Activated T-helper 2 cell treated with anti-CD3 and anti-CD28 coated beads, Interferon-gamma antibody, Interleukin-2, Interleukin-4, amounts not matched to agents 10 μg/mL and 5 μg/mL and 100 μg/mL, durations not matched to agents 14 hours and 24 hours and 36 hours (primary cell): ENCODE results near the gene DAB1. TPM values are rescaled to one million over a fixed set of nuclear protein-coding genes. Genes with fewer than 3 reads are reported as not detected.

ENCODE experiments used
- DNase-seq: peaks from one replicate; pipeline ENCODE4 v3.0.0; 2021; ENCODE audit warnings: low spot score
- H3K27ac Mint-ChIP-seq: one replicate; pipeline ENCODE4 v1.8.0; 2021; ENCODE audit warnings: mixed read lengths
- H3K27me3 Mint-ChIP-seq: one replicate; pipeline ENCODE4 v1.8.0; 2021; ENCODE audit warnings: low read depth, mixed read lengths
- H3K36me3 Mint-ChIP-seq: one replicate; pipeline ENCODE4 v1.8.0; 2021; ENCODE audit warnings: low read depth, mixed read lengths
- H3K4me1 Mint-ChIP-seq: one replicate; pipeline ENCODE4 v1.8.0; 2021; ENCODE audit warnings: low read depth, mixed read lengths
- H3K4me3 Mint-ChIP-seq: one replicate; pipeline ENCODE4 v1.8.0; 2021; ENCODE audit warnings: low read depth, mild to moderate bottlenecking, moderate library complexity, mixed read lengths
- H3K9me3 Mint-ChIP-seq: one replicate; pipeline ENCODE4 v1.8.0; 2021; ENCODE audit warnings: mixed read lengths
- intact Hi-C: fragments of 100-400 bp; cut with micrococcal nuclease; formaldehyde crosslinking; loops from one replicate; pipeline ENCODE4 v1.15.1; 2023
- total RNA-seq: library from RNA; stranded (reverse); gene quantifications from 2 replicates; pipeline ENCODE4 v1.2.3, GENCODE V29; 2022

The DAB1 gene
- total RNA-seq, 1 donor from 2014 or later = not detected

DNA sequence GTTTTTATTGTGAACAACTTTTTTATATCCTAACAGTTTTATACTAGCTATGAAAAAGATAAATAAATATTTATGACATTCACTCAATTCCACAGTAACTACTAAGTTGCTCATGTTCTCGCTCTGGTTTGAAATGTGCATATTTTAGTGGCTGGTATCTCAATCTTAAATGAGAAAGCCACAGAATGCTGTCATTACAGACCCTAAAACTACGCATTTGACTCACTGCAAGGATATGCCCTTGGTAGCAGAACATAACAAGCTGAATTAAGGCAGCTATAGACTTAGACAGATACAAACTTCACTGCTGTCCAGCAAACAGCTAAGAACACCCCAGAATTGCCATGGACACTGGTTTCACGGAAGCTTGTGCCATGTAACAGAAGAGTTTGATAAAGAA lies 19.0 kb downstream of the DAB1 start:
- no peaks in the 10 kb centered on the region for H3K4me1 Mint-ChIP-seq
- no peaks in the 10 kb centered on the region for H3K9me3 Mint-ChIP-seq

DNA sequence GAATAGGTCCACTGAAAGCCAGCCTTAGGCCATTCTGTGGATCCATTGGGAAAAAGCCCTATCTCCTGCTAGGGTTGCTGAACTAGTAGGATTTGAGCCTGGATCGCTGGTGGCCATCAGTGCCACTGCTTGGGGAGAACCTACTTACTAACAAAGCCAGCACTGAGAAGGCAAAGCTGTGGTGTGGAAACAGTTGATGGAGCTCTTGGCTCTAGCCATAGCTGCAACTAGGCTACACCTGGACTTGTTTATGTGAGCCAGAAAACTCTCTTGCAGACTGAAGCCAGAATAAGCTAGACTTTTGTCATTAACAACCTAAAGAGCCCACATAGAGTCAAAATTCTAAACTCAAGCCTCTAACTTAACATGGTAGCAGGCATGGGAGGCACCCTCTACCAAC lies 20.7 kb downstream of the DAB1 start:
- Mint-ChIP-seq H3K36me3 (no peaks in the 10 kb centered on the region), H3K4me1 (no peaks in the 10 kb centered on the region), H3K27me3 (no peaks in the 10 kb centered on the region), H3K4me3 (no peak overlapping the region), H3K9me3 (no peaks in the 10 kb centered on the region), H3K27ac (no peak overlapping the region)
- no peak for DNase-seq
- intact Hi-C loops = no loop called here

More for the DNA sequence above, 19.0 kb downstream of the DAB1 start:
- DNase-seq = no peak
- Mint-ChIP-seq H3K36me3 (no peaks in the 10 kb centered on the region), H3K27ac (no peak overlapping the region), H3K27me3 (no peaks in the 10 kb centered on the region), H3K4me3 (no peak overlapping the region)
- intact Hi-C loops = no loop called here

DNA sequence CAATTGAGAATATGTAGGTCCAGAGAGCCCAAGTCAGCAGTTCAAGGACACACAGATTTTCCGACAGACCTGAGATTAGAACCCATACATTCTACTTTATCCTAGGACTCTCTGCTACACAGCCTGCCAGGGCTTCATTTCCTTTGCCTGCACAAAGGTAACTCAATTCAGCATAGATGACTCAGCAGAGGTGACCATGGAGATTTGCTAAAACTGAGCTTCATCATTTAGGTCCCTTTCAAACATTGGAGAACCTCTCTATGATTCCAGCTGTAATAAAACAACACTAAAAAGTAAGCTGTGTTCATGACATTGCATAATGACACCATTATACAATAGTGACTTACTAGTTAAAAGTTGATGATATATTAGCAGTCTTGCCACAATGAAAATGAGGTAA lies 22.2 kb downstream of the DAB1 start:
- intact Hi-C loops = no loop called here
- H3K27ac Mint-ChIP-seq = no peak overlapping the region
- no peaks in the 10 kb centered on the region for H3K36me3 Mint-ChIP-seq

DNA sequence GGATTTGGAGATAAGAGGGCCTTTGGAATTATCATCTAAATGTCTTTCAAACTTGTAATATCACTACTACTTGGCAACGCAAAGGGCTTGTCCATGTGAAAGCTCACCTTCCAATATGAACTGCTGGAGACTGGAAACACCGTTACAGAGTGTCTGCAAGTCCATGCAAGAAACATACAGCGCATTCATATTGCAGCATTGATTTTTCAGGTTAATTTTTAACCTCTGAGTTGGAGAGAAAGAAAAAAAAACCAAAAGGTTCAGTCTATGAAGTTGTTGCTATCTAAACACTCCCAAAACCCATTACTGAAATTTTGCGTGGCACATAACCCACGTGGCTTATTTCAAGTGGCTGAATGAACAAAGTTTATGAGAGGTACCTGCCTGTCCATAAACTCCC lies 23.8 kb downstream of the DAB1 start:
- H3K4me1 Mint-ChIP-seq = no peaks in the 10 kb centered on the region
- DNase-seq = no peak
- H3K27ac Mint-ChIP-seq = no peak overlapping the region
- H3K36me3 Mint-ChIP-seq = no peaks in the 10 kb centered on the region
- intact Hi-C loops = no loop called here
- no peaks in the 10 kb centered on the region for H3K9me3 Mint-ChIP-seq
- H3K4me3 Mint-ChIP-seq = no peak overlapping the region
- no peaks in the 10 kb centered on the region for H3K27me3 Mint-ChIP-seq

More for the DNA sequence above, 22.2 kb downstream of the DAB1 start:
- no peaks in the 10 kb centered on the region for H3K9me3 Mint-ChIP-seq
- H3K4me1 Mint-ChIP-seq = no peaks in the 10 kb centered on the region
- H3K4me3 Mint-ChIP-seq = no peak overlapping the region
- DNase-seq = no peak
- H3K27me3 Mint-ChIP-seq = no peaks in the 10 kb centered on the region

DNA sequence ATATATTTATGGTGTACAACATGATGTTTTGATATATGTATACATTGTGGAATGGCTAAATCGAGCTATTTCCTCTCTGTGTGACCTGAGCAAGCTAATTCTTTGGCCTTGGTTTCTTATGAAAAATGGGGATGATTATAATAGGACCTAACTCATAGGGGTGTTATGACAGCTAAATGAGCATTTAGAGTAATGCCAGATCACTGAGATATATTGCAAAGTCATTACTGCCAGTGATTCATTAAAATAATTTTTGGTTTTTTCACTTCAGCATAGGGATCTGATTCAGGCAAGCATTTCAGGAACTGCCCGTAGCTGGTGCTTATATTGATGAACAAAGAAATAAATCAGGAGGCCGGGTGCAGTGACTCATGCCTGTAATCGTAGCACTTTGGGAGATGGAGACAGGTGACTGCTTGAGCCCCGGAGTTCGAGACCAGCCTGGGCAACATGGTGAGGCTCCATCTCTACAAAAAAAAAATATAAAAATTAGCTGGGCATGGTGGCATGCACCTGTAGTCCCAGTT lies 30.7 kb downstream of the DAB1 start:
- no peak for DNase-seq
- Mint-ChIP-seq H3K4me1 (no peaks in the 10 kb centered on the region), H3K36me3 (no peaks in the 10 kb centered on the region), H3K27me3 (no peaks in the 10 kb centered on the region), H3K27ac (no peak overlapping the region), H3K4me3 (no peak overlapping the region), H3K9me3 (no peaks in the 10 kb centered on the region)
- intact Hi-C loops = no loop called here

DNA sequence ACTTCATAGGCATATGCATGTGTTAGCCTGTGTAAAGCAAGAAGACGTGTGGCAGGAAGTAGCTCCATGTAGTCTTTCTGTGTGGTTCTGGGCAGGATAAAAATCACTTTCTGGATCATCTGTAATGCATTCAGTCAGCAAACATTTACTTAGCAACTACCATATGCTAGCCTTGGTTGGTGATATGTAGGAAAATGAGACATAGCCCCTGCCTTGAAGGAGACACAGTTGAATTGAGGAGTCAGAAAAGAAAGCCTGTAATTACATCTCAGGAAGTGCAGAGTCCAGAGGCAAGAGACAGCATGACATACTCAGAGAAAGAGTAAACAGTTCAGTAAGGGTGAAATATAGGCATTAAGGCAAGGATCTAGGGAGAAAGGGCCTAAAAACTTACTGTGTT lies 38.5 kb downstream of the DAB1 start:
- H3K4me1 Mint-ChIP-seq = no peaks in the 10 kb centered on the region
- H3K4me3 Mint-ChIP-seq = no peak overlapping the region
- intact Hi-C loops = no loop called here
- H3K9me3 Mint-ChIP-seq = no peaks in the 10 kb centered on the region
- H3K27ac Mint-ChIP-seq = no peak overlapping the region
- no peaks in the 10 kb centered on the region for H3K27me3 Mint-ChIP-seq
- H3K36me3 Mint-ChIP-seq = no peaks in the 10 kb centered on the region
- no peak for DNase-seq

DNA sequence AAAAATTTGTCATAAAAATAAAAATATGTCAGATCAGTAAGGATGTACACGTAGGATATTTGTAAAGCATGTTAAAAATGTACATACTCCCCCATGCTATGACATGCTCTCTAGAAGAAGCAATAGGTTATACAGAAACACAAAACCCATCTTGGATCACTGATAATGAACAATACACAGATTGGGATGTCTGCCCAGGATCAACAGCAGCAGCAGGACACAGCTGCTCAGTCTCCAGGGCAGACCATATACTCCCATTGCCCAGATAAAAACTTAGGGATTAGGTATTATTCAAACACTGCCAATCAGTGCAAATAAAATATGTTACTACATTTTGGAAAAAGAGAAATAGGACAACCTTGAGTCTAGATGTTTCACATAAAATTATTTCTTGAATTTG lies 39.0 kb downstream of the DAB1 start:
- Mint-ChIP-seq H3K9me3 (no peaks in the 10 kb centered on the region), H3K4me1 (no peaks in the 10 kb centered on the region), H3K4me3 (no peak overlapping the region), H3K36me3 (no peaks in the 10 kb centered on the region), H3K27ac (no peak overlapping the region), H3K27me3 (no peaks in the 10 kb centered on the region)
- intact Hi-C loops = no loop called here
- DNase-seq = no peak

DNA sequence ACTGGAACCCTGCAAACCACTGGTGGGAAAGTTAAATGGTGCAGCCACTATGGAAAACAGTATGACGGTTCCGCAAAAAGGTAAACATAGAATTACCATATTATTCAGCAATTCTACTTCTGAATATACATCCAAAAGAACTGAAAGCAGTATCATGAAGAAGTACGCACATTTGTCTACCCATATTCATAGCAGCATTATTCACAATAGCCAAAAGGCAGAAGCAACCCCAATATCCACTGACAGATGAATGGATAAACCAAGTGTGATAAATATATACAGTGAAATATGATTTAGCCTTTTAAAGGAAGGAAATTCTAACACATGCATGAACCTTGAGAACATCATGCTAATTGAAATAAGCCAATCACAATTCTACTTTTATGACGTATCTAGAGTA lies 39.6 kb downstream of the DAB1 start:
- no peaks in the 10 kb centered on the region for H3K27me3 Mint-ChIP-seq
- H3K27ac Mint-ChIP-seq = no peak overlapping the region
- intact Hi-C loops = no loop called here
- no peaks in the 10 kb centered on the region for H3K9me3 Mint-ChIP-seq
- no peak for DNase-seq
- no peaks in the 10 kb centered on the region for H3K4me1 Mint-ChIP-seq
- no peaks in the 10 kb centered on the region for H3K36me3 Mint-ChIP-seq
- no peak overlapping the region for H3K4me3 Mint-ChIP-seq

DNA sequence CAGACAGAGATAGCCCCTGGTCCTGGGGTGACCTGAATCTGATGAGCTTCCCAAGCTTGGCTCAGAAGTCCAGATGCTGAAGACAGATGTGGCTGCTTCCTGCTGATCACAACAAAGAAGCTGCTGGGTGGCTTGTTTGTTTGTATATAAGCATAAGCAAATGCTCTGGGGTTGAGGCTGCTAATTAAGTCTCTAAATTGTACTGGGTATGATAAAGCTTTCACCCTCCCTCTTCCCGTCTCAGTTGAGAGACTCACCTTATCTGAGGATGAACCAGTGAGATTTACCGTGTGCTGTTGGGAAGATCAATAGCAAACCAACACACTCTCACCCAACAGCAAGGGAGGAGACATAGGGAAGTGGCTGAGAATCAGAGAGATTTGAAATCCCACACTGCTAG lies 42.0 kb downstream of the DAB1 start:
- no peaks in the 10 kb centered on the region for H3K9me3 Mint-ChIP-seq
- intact Hi-C loops = no loop called here
- H3K27ac Mint-ChIP-seq = no peak overlapping the region
- no peak overlapping the region for H3K4me3 Mint-ChIP-seq
- no peaks in the 10 kb centered on the region for H3K4me1 Mint-ChIP-seq
- H3K36me3 Mint-ChIP-seq = no peaks in the 10 kb centered on the region
- H3K27me3 Mint-ChIP-seq = no peaks in the 10 kb centered on the region
- no peak for DNase-seq

DNA sequence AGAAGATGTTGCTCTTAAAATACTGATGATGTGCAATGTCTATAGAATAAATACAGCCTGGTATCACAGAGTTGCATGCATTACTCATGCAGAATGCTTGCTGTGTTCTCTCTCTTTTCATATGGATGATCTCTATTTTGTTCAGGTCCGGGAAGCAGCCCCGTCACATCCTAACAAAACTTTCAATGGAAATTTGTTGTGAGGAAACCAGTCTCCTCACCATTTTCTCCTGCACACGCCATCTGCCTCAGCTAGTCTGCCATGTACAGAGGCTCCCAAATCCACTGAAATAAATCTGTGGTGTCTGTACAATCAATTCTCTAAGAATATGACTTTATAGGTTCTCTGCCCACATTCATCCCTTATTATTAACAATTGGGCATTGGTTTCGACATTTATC lies 42.4 kb downstream of the DAB1 start:
- H3K9me3 Mint-ChIP-seq = no peaks in the 10 kb centered on the region
- H3K4me3 Mint-ChIP-seq = no peak overlapping the region
- H3K36me3 Mint-ChIP-seq = no peaks in the 10 kb centered on the region
- intact Hi-C loops = no loop called here
- H3K27ac Mint-ChIP-seq = no peak overlapping the region
- no peaks in the 10 kb centered on the region for H3K27me3 Mint-ChIP-seq
- no peaks in the 10 kb centered on the region for H3K4me1 Mint-ChIP-seq
- DNase-seq = no peak

DNA sequence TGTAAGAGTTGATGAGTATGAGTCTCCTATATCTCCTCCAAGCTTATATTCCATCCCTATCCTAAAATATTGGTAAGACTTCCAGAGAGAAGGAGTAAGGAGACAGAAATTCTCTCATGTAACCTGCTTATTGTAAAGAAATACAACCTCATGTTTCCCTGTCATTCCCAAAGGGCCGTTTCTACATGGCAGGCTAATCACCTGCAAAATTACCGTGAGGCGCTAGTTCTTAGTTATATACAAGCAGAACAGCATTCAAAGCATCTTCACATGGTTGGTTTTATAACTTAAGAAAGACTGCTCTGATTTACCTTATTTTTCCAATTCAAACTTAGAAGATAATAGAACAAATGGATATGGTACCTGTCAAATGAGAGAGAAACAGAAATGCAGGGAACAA lies 42.9 kb downstream of the DAB1 start:
- intact Hi-C loops = no loop called here
- Mint-ChIP-seq H3K36me3 (no peaks in the 10 kb centered on the region), H3K27me3 (no peaks in the 10 kb centered on the region), H3K4me3 (no peak overlapping the region), H3K4me1 (no peaks in the 10 kb centered on the region), H3K27ac (no peak overlapping the region), H3K9me3 (no peaks in the 10 kb centered on the region)
- DNase-seq = no peak

DNA sequence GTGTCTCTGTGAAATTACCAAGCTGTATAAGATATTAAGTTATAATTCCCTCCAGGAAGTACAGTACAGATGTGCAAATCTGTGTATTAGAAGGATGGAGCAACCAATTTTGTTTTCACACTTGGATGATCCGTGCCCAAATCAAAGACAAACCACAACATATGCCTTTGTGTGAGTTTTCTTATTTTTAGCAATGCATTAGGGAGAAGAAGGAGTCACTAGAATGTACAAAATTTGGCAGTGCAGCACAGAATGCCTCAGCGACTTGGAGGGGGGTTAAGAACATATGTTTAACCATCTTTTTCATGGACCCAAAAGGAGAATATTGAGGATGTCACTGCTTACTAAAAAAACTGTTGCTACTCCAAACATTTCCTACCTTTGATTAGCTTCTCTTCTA lies 45.3 kb downstream of the DAB1 start:
- Mint-ChIP-seq H3K36me3 (no peaks in the 10 kb centered on the region), H3K9me3 (no peaks in the 10 kb centered on the region), H3K4me1 (no peaks in the 10 kb centered on the region), H3K4me3 (no peak overlapping the region), H3K27me3 (no peaks in the 10 kb centered on the region), H3K27ac (no peak overlapping the region)
- no peak for DNase-seq
- intact Hi-C loops = no loop called here

DNA sequence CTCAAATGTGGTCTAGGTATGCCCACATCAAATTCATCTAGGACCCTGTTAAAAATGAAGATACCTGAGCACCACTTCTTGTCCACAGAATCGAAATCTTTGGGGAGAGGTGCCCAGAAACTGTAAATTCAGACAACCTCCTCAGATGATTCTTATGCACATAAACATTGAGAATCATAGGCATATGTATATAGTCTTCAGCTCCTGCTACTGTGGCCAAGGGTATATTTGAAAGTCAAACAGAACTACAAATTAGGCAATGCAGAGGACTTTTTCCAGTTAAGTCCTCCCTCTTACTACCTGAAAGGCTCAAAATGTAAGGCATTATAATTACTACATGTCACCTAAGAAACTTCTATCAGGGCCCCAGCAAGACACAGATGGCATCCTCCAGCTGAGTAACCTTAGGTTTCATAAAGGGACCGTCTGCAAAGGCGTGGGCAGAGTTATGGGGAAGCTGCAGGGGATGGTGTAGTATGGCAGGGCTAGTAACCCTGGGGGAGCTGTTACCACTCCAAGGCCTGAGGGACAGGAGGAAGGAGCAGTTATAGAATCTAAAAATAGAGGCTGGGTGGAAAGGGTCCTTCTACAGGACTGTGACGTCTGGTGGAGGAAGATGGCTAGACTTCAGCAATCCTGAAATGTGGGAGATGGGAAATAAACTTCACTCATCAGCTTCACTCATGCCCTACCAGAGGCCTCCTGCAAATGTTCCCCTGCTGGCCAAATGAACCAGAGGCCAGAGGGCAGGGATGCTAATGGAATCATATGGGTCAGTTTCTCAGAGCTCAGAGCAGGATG lies 46.3 kb downstream of the DAB1 start:
- intact Hi-C loops = no loop called here
- no peak overlapping the region for H3K4me3 Mint-ChIP-seq
- no peak for DNase-seq
- no peaks in the 10 kb centered on the region for H3K36me3 Mint-ChIP-seq
- H3K27me3 Mint-ChIP-seq = no peaks in the 10 kb centered on the region
- H3K4me1 Mint-ChIP-seq = no peaks in the 10 kb centered on the region
- H3K9me3 Mint-ChIP-seq = no peaks in the 10 kb centered on the region
- no peak overlapping the region for H3K27ac Mint-ChIP-seq

DNA sequence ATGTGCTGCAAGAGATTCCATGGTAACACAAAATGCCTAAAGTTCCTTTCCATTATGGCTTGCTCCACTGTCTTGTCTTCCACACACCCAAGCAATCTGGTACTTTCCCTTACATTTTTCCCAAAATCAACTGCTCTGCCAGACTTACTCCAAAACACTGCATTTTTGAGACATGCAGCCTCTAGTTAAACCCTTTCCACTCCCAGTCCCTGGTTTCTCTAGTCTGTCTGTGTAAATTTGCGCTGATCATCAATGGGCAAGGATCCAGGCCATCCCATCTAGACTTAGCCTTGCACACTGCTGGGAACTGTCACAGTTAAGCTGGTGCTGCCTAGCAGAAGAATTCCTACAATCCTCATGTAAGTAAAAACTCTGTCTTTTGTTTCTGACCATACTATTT lies 47.8 kb downstream of the DAB1 start:
- Mint-ChIP-seq H3K27ac (no peak overlapping the region), H3K27me3 (no peaks in the 10 kb centered on the region), H3K4me3 (no peak overlapping the region), H3K9me3 (no peaks in the 10 kb centered on the region), H3K36me3 (no peaks in the 10 kb centered on the region), H3K4me1 (no peaks in the 10 kb centered on the region)
- intact Hi-C loops = no loop called here
- DNase-seq = no peak
